ENCODE results near the gene CR1. TPM values are rescaled to one million over a fixed set of nuclear protein-coding genes. Genes with fewer than 3 reads are reported as not detected.

CR1 gene
- total and polyA plus RNA-seq, 2 of the 4 experiments (the other 2 are of a cell fraction) = not detected

DNA sequence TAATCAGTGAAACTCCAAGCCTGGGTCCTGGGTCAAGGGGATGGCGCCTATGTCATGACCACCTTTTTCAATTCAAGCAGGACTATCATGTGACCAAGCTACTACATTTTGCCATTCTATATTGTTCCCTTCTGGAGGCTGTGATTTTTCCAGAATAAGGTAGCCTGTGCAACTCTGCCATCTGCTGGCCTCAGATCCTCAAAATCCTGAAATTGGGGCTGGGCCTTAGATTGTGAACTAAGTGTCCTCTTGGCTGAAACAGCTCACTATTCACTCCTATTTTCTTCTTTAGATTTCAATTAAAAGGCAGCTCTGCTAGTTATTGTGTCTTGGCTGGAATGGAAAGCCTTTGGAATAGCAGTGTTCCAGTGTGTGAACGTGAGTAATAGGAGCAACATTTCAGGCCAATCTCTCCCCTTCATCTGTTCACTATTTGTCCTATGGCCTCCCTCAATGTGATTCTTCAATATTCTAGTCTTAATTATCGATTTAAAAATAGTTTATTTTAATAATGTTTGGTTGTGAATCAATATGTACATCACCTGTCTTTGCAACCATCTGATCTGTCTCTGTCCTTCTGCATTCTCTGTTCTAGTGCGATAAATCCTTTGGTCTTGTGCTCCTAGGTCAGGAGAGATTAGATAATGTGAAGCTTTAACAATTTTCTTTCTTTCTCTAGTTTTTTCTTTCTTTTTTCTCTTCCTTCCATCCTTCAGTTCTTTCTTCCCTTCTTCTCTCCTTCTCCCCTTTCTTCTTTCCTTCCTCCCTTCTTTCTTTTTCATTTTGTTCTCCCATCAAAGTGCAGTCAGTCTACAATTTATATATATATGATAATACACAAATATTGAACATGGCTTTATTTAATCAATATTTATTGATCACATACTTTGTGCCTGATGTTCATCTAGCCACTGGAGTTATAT lies 69.8 kb downstream of the CR1 start:
- POLR2A ChIA-PET (ENCODE audit: unreplicated experiment) = no interaction called here
- H3K4me1 ChIP-seq (ENCODE audit: control insufficient read depth, insufficient read depth, low read length) = no peaks in the 10 kb centered on the region
- in situ Hi-C loops (cut with MboI; ENCODE audit: low sequenced_read_pairs) (no loop called here), dilution Hi-C loops (cut with HindIII; ENCODE audit: low sequenced_read_pairs, unreplicated experiment) (no loop called here), intact Hi-C loops (cut with micrococcal nuclease) (no loop called here)
- H3K56ac ChIP-seq (ENCODE audit: extremely low read depth, insufficient read depth, low read length) = no peak overlapping the region
- H3K36me3 ChIP-seq (ENCODE audit: control insufficient read depth, insufficient read depth, low read length) = no peaks in the 10 kb centered on the region
- no peaks in the 10 kb centered on the region for H3K27me3 ChIP-seq (ENCODE audit: control insufficient read depth, insufficient read depth, low read length)
- H3K9ac ChIP-seq (ENCODE audit: low read depth, low read length) = no peak overlapping the region
- H4K8ac ChIP-seq (ENCODE audit: low read depth in 2 of 2, low read length in 2 of 2) = no peak overlapping the region
- no CpG with 5 or more reads among the region's 4 CpGs for WGBS, 2 experiments (ENCODE audit: extremely low coverage in 2 of 2, insufficient read length in 1 of 2)
- no peak overlapping the region for H2BK20ac ChIP-seq (ENCODE audit: low read depth, low read length)
- no peak overlapping the region for H2BK5ac ChIP-seq (ENCODE audit: low read depth, low read length, poor library complexity, severe bottlenecking)
- BruUV-seq (replicated peaks) = no TSS peak
- H2BK15ac ChIP-seq (ENCODE audit: low read depth, low read length) = no peak overlapping the region
- H3K27ac ChIP-seq (ENCODE audit: insufficient read depth, low read length) = no peak overlapping the region
- no peak overlapping the region for H3K18ac ChIP-seq (ENCODE audit: low read depth, low read length)
- DNase-seq (no peak), ATAC-seq (ENCODE audit: low read depth) (peak; percentile 74)
- H3K23ac ChIP-seq (ENCODE audit: low read depth, low read length) = no peak overlapping the region
- no peaks in the 10 kb centered on the region for H4K20me1 ChIP-seq (ENCODE audit: insufficient read depth, low read length)
- CTCF ChIA-PET = no interaction called here
- no peak overlapping the region for H3K4me2 ChIP-seq (ENCODE audit: low read depth, low read length)
- H3K4me3 ChIP-seq (ENCODE audit: insufficient read depth, low read depth, low read length) = no peak overlapping the region
- no peaks in the 10 kb centered on the region for H3K79me1 ChIP-seq (ENCODE audit: low read depth in 1 of 2, low read length in 2 of 2)
- no peaks in the 10 kb centered on the region for H3K9me3 ChIP-seq (ENCODE audit: control insufficient read depth, insufficient read depth, low read length)
- no peak overlapping the region for H4K91ac ChIP-seq (ENCODE audit: insufficient read depth, low read depth, low read length)
- TF ChIP-seq RAD21 (IDR thresholded peaks at IDR 0.05; ENCODE audit: low read length) (no peak), USF2 (IDR thresholded peaks at IDR 0.05; ENCODE audit: low read depth, low read length) (no peak), MAFK (IDR thresholded peaks at IDR 0.05; ENCODE audit: low read depth, low read length) (no peak), CEBPB (IDR thresholded peaks at IDR 0.05; ENCODE audit: low read depth, low read length) (no peak), CHD1 (IDR thresholded peaks at IDR 0.05; ENCODE audit: low read depth, low read length) (no peak), FOS (IDR thresholded peaks at IDR 0.05; ENCODE audit: low read depth, low read length) (no peak)
- TF ChIP-seq, protein P1, sequence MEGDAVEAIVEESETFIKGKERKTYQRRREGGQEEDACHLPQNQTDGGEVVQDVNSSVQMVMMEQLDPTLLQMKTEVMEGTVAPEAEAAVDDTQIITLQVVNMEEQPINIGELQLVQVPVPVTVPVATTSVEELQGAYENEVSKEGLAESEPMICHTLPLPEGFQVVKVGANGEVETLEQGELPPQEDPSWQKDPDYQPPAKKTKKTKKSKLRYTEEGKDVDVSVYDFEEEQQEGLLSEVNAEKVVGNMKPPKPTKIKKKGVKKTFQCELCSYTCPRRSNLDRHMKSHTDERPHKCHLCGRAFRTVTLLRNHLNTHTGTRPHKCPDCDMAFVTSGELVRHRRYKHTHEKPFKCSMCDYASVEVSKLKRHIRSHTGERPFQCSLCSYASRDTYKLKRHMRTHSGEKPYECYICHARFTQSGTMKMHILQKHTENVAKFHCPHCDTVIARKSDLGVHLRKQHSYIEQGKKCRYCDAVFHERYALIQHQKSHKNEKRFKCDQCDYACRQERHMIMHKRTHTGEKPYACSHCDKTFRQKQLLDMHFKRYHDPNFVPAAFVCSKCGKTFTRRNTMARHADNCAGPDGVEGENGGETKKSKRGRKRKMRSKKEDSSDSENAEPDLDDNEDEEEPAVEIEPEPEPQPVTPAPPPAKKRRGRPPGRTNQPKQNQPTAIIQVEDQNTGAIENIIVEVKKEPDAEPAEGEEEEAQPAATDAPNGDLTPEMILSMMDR (conservative IDR thresholded peaks at IDR 0.05; ENCODE audit: low read depth, low read length) = 0 out of 2 replicates have a peak, but pooled peaks have one; percentile 5
- no peak overlapping the region for H2BK120ac ChIP-seq (ENCODE audit: low read depth, low read length)
- no peaks in the 10 kb centered on the region for H3K9me1 ChIP-seq (ENCODE audit: insufficient read depth, low read length)
- H2AK5ac ChIP-seq (ENCODE audit: low read depth, low read length) = no peak overlapping the region
- no peak overlapping the region for H4K5ac ChIP-seq (ENCODE audit: low read depth, low read length)
- no peak overlapping the region for H3K14ac ChIP-seq (replicated peaks; ENCODE audit: low read depth, low read length)
- H3K4ac ChIP-seq (ENCODE audit: low read depth, low read length) = no peak overlapping the region
- H2AFZ ChIP-seq (replicated peaks; ENCODE audit: low read length, poor library complexity) = no peak overlapping the region
- H2AK9ac ChIP-seq (replicated peaks; ENCODE audit: low read depth, low read length, poor library complexity) = no peak overlapping the region

All from IMR-90 (cell line).